NCI-H2227 (cell line): ENCODE measurements around the gene EEA1.
"Not testable (repeated sequence)": the region's sequence is repeated elsewhere in the genome, so short reads cannot be mapped to it uniquely, and the experiment has no call there.

ENCODE experiments used
- DNase-seq: peaks from one replicate; lab custom pipeline; 2025; ENCODE audit not compliant: unreplicated experiment; lab: John Stamatoyannopoulos, UW

The EEA1 gene

GRCh38 chr12:92756898-92757596, 172.0 kb downstream of the EEA1 start:
- DNase-seq: no peak

GRCh38 chr12:92753976-92754885, 174.9 kb downstream of the EEA1 start:
- no peak for DNase-seq

- DNase-seq: not testable (repeated sequence)
Observed at GRCh38 chr12:92749691-92750090, 179.4 kb downstream of the EEA1 start.

- DNase-seq: no peak
Observed at GRCh38 chr12:92747151-92747550, 181.9 kb downstream of the EEA1 start.

GRCh38 chr12:92745856-92746550, 183.1 kb downstream of the EEA1 start:
- no peak for DNase-seq

- no peak for DNase-seq
Observed at GRCh38 chr12:92743026-92743425, 186.1 kb downstream of the EEA1 start.

- no peak for DNase-seq
Observed at GRCh38 chr12:92740411-92740810, 188.7 kb downstream of the EEA1 start.

- DNase-seq: no peak
Observed at GRCh38 chr12:92739113-92739512, 190.0 kb downstream of the EEA1 start.

GRCh38 chr12:92737855-92738850, 190.9 kb downstream of the EEA1 start:
- no peak for DNase-seq

GRCh38 chr12:92736605-92737004, 192.5 kb downstream of the EEA1 start:
- DNase-seq: no peak

- DNase-seq: no peak
Observed at GRCh38 chr12:92735131-92735721, 193.9 kb downstream of the EEA1 start.

GRCh38 chr12:92733661-92734060, 195.4 kb downstream of the EEA1 start:
- DNase-seq: no peak

- no peak for DNase-seq
Observed at GRCh38 chr12:92733181-92733580, 195.9 kb downstream of the EEA1 start.

- DNase-seq: no peak
Observed at GRCh38 chr12:92732716-92733115, 196.4 kb downstream of the EEA1 start.

- DNase-seq: no peak
Observed at GRCh38 chr12:92732216-92732615, 196.9 kb downstream of the EEA1 start.

- DNase-seq: no peak
Observed at GRCh38 chr12:92730758-92731157, 198.3 kb downstream of the EEA1 start.

GRCh38 chr12:92729773-92730305, 199.3 kb downstream of the EEA1 start:
- DNase-seq: no peak

GRCh38 chr12:92726850-92727249, 202.2 kb downstream of the EEA1 start:
- no peak for DNase-seq

GRCh38 chr12:92722897-92723296, 206.2 kb downstream of the EEA1 start:
- DNase-seq: no peak

GRCh38 chr12:92721656-92722055, 207.4 kb downstream of the EEA1 start:
- DNase-seq: no peak
